ENCODE results near the gene DKKL1.
"Not testable (repeated sequence)": the region's sequence is repeated elsewhere in the genome, so short reads cannot be mapped to it uniquely, and the experiment has no call there.

Gene DKKL1

DNA sequence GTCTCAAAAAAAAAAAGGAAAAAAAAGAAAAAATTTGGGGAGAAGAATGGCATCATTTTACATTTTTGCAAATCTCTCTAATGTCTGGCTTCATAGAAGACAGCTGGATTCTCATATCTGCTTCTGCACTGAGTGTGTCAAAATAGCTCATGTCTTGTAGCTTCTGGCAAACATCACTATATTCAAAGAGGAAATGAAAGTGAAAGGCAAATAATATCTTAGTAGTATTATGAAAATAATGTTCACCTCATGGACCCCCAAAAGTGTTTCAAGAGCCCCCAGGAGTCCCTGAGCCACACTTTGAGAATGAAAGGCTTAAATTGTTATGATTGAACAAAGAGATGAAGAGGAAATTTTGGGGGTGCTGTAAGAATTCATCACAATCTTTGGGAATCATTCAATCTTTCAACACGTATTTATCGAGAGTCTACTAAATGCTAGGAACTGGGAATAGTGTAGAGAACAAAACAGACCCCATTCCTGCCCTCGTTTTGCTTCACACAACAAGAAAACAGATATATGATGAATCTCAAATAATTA lies 37.4 kb upstream of the DKKL1 start:
- no peak for DNase-seq (ENCODE audit: low read depth)
- H3K4me3 ChIP-seq (ENCODE audit: control insufficient read depth, low read depth, low read length), result no peak overlapping the region
- TF ChIP-seq, protein P1, sequence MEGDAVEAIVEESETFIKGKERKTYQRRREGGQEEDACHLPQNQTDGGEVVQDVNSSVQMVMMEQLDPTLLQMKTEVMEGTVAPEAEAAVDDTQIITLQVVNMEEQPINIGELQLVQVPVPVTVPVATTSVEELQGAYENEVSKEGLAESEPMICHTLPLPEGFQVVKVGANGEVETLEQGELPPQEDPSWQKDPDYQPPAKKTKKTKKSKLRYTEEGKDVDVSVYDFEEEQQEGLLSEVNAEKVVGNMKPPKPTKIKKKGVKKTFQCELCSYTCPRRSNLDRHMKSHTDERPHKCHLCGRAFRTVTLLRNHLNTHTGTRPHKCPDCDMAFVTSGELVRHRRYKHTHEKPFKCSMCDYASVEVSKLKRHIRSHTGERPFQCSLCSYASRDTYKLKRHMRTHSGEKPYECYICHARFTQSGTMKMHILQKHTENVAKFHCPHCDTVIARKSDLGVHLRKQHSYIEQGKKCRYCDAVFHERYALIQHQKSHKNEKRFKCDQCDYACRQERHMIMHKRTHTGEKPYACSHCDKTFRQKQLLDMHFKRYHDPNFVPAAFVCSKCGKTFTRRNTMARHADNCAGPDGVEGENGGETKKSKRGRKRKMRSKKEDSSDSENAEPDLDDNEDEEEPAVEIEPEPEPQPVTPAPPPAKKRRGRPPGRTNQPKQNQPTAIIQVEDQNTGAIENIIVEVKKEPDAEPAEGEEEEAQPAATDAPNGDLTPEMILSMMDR (IDR thresholded peaks at IDR 0.05; ENCODE audit: control insufficient read depth, insufficient read depth, low read depth, low read length, missing control alignments), result no peak

DNA sequence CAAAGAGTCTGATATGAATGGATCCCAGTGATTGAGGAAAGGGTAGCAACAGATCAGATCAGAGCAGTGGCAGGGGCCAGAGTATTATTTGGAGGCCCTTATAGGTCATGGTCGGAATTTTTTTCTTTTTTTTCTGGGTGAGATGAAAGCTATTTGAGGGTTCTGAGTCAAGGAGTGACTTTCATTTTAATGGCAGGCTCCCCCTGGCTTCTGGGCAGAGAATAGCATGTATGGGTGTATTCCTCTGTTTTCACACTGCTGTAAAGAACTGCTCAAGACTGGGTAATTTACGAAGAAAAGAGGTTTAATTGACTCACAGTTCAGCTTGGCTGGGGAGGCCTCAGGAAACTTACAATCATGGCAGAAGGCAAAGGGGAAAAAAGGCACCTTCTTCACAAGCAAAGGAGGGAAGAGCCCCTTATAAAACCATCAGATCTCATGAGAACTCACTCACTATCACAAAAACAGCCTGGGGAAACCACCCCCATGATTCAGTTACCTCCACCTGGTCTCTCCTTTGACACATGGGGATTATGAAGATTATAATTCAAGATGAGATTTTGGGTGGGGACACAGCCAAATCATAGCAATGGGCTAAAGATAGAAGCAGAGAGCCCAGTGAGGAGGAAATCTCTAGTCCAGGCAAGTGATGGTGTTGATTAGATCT lies 35.7 kb upstream of the DKKL1 start:
- H3K4me3 ChIP-seq (ENCODE audit: control insufficient read depth, low read depth, low read length), result no peak overlapping the region
- TF ChIP-seq, protein P1 (IDR thresholded peaks at IDR 0.05; ENCODE audit: control insufficient read depth, insufficient read depth, low read depth, low read length, missing control alignments), result peak; percentile 69
- DNase-seq (ENCODE audit: low read depth), result no peak

DNA sequence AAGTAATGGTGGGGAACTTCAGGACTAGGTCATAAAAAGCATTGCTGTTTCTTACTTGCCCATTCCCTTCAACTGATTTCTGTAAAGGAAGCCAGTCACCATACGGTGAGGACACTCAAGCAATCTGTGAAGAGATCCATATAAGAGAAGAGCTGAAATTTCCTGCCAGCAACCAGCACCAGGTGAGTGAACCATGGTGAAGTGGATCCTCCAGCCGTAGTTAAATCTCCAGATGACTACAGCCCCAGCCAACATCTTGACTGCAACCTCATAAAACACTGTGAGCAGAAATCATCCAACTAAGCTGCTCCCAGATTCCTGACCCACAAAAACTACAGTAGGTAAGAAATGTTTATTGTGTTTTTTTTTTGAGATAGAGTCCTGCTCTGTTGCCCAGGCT lies 34.9 kb upstream of the DKKL1 start:
- TF ChIP-seq, protein P1 (IDR thresholded peaks at IDR 0.05; ENCODE audit: control insufficient read depth, insufficient read depth, low read depth, low read length, missing control alignments), result no peak
- no peak for DNase-seq (ENCODE audit: low read depth)

DNA sequence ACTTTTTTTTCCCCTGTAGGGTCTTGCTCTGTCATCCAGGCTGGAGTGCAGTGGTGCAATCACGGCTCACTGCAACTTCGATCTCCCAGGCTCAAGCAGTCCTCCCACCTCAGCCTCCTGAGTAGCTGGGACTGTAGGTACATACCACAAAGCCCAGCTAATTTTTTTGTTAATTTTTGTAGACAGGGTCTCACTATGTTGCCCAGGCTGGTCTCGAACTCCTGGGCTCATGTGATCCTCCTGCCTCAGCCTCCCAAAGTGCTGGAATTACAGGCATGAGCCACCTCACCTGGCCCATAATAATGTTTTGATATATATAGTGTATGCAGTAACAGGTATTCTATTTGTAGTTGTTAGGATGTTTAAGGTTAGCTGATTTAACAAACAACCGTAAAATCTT lies 32.5 kb upstream of the DKKL1 start:
- H3K4me3 ChIP-seq (ENCODE audit: control insufficient read depth, low read depth, low read length), result not testable (repeated sequence)

More for the DNA sequence above, 34.9 kb upstream of the DKKL1 start:
- H3K4me3 ChIP-seq (ENCODE audit: control insufficient read depth, low read depth, low read length), result no peak overlapping the region

DNA sequence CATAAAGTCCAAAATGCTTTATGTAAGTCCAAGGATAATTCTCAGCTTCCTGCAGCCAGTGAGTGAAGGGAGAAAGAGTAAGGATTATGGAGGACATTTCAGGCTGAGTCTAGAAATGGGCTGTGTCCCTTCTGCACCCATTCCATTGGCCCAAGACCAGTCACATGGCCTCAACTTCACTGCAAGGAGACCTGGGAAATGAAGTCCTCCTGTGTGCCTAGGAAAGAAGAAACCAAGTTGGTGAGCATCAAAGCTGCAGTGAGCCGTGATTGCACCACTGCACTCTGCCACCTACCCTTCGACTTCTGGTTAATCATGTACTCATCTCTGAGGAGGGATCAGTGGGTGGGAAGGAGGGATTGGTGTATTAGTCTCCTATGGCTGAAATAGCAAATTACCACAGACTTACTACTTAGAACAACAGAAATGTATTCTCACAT lies 32.0 kb upstream of the DKKL1 start:
- TF ChIP-seq, protein P1 (IDR thresholded peaks at IDR 0.05; ENCODE audit: control insufficient read depth, insufficient read depth, low read depth, low read length, missing control alignments), result no peak
- DNase-seq (ENCODE audit: low read depth), result no peak
- H3K4me3 ChIP-seq (ENCODE audit: control insufficient read depth, low read depth, low read length), result no peak overlapping the region

More for the DNA sequence above, 32.5 kb upstream of the DKKL1 start:
- not testable (repeated sequence) for DNase-seq (ENCODE audit: low read depth)

DNA sequence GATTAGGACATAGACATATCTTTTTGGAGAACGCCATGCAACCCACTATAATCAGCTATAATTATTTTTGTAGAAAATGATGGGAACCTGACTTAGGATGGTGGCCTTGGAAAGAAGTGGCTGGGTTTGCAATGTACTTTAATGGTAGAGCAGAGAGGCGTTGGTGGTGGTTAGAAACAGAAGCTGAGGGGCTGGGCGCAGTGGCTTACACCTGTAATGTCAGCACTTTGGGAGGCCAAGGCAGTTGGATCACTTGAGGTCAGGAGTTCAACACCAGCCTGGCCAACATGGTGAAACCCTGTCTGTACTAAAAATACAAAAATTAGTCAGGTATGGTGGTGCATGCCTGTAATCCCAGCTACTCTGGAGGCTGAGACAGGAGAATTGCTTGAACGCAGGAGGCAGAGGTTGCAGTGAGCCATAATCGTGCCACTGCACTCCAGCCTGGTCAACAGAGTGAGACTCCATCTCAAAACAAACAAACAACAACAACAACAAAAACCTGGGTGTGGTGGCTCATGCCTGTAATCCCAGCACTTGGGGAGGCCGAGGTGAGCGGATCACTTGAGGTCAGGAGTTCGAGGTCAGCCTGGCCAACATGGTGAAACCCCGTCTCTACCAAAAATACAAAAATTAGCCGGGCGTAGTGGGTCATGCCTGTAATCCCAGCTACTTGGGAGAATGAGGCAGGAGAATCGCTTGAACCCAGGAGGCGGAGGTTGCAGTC lies 30.8 kb upstream of the DKKL1 start:
- H3K4me3 ChIP-seq (ENCODE audit: control insufficient read depth, low read depth, low read length); DNase-seq (ENCODE audit: low read depth): not testable (repeated sequence)

DNA sequence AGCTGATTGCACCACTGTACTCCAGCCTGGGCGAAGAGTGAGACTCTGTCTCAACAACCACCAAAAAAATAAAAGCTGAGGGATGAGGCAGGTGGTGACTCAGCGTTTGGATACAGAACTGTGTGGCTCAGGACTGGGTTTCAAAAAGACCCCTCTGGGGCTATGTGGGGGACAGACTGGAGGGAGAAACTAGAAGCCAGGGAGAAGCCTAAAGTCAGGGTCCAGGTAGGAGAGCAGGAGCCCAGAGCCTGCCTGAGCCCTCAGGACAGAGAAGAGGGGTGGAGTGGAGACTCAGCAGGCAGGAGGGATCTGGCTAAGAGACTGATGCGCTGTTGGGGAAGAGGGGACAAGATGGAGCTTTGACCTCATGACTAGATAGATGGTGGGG lies 30.3 kb upstream of the DKKL1 start:
- H3K4me3 ChIP-seq (ENCODE audit: control insufficient read depth, low read depth, low read length), result no peak overlapping the region
- TF ChIP-seq, protein P1 (IDR thresholded peaks at IDR 0.05; ENCODE audit: control insufficient read depth, insufficient read depth, low read depth, low read length, missing control alignments), result no peak
- no peak for DNase-seq (ENCODE audit: low read depth)
